Stimulated activated CD8-positive, alpha-beta memory T cell treated with anti-CD3 and anti-CD28 coated beads, Interleukin-2, amount 100 ng/mL, for 1 hour (primary cell): Measurements from ENCODE around the gene RAC3.
"Not testable (repeated sequence)": the region's sequence is repeated elsewhere in the genome, so short reads cannot be mapped to it uniquely, and the experiment has no call there.

Source experiments
- DNase-seq, 2 donors: peaks; one replicate each; pipeline ENCODE4 v3.0.0-alpha.2; 2020; ENCODE audit warnings: low read depth in 2 of 2

RAC3 gene

DNA sequence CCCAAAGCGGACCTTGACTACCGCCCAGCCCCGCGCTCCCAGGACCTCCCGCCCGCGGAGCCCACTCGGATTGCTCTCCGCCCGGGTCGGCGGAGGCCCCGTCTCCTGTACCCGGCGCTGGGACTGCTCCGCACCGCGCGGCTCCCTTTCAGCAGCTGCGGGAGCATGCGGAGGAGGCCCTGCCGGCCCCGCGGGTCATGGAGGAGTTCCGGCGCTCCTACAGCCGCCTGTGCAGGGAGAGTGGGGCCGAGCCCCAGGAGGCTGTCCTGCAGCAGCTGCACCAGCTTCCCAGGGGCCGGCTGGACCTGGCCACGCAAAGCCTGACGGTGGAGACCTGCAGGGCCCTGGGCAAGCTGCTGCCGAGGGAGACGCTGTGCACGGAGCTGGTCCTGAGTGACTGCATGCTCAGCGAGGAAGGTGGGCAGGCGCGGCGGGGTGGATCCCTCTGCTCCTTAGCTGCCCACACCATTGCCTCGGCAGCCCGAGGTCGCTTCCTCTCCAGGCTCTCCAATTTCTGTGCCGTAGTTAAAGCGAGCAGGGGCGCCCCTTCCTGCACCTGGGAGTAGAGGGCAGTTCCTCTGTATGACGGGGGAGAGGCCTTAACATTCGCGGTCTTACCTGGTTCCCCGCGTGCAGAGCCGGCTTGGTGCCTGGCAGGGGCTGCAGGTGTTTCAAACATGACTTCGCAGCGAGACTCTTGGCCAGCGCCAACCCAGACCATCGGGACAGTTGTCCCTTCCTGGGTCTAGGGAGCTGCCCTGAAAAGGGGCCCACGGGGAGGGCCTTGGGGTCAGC is 7.8 kb upstream of the RAC3 start:
- no peak for DNase-seq

DNA sequence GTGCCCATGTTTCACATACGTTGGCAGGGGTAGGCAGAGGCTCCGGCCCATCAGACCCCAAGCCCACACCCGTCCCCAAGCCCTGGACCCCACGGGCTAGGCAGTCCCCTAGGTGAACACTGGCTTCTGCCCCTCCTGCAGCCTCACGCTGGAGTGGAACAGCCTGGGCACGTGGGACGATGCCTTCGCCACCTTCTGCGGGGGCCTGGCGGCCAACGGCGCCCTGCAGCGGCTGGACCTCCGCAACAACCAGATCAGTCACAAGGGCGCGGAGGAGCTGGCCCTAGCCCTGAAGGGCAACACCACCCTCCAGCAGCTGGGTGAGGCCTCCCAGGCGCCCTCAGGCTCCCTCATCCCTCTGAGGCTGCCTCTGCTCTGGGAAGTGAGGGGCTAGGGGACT is 6.6 kb upstream of the RAC3 start:
- no peak for DNase-seq

DNA sequence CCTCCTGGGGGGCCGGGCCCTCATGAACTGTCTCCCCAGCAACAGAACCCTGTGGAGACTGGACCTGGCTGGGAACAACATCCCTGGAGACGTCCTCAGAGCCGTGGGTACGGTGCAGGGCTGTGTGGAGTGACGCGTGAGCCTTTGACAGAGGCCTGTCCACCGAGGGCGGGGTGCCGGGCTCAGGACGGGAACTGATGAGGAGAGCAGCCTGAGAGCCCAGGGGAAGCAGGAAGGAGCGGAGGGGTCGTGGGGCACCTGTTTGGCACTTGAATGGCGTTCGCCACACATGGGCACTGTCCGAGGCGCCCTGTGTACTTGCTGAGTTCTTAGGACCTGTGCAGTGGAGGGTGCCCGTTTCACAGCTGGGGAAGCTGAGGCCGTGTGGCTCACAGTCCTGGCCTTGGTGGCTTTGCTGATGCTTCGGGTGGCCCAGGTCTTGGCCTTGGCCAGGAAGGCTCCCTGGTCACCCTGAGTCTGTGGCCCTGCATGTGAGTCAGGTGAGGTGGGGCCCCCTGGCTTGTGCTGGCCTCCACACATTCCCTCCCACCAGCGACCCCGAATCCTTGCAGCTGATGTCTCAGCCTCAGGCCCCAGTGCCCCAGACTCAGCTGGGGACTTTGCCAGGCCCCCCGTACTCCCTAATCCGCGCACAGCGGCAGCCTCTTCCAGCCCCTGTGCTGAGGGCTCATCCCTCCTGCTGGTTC is 5.9 kb upstream of the RAC3 start:
- DNase-seq, result no peak

DNA sequence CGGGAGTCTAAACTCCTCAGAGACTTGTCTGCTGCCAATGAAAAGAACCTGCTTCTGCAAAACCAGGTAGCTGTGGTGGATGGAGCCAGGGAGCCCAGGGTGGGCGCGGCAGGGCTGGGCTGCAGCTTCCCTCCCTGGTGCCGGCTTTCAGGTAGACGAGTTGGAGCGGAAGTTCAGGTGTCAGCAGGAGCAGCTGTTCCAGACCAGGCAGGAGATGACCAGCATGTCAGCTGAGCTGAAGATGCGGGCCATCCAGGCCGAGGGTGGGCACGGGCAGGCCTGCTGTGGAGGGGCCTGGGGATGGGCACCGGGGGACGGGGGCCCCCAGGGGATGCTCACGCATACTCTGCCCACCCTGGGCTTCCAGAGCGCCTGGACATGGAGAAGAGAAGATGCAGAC is 3.2 kb upstream of the RAC3 start:
- no peak for DNase-seq

DNA sequence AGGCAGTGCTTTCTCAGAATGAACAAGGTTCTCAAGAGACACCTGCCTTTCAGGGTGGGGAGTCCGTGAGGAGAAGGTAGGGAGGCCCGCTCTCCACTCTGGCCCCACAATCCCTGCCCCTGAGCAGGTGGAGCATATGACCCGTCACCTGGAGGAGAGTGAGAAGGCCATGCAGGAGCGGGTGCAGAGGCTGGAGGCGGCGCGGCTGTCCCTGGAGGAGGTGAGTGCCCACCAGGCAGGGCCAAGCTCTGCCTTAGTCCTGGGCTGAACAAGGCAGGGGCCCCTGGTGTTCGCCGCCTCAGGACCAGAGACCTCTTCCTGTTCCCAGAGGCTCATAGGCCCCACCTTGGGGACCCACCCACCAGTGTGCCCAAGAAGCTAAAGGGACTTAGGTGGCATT is 2.5 kb upstream of the RAC3 start:
- no peak for DNase-seq

DNA sequence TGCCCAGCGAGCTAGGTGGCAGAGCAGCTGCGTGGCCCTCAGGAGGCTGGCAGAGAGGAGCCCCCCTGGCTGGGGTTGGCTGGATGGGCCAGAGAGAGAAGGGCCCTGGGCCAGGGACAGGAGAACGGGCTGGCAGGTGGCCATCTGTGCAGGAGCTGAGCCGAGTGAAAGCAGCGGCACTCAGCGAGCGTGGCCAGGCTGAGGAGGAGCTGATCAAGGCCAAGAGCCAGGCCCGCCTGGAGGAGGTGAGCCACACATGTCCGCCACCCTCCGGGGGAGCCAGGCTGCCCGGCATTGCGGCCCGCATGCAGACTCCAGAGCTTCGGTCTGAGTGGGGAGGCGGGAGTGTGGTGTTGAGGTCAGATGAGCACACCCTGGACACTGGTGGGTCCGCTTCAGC is 2.1 kb upstream of the RAC3 start:
- no peak for DNase-seq

DNA sequence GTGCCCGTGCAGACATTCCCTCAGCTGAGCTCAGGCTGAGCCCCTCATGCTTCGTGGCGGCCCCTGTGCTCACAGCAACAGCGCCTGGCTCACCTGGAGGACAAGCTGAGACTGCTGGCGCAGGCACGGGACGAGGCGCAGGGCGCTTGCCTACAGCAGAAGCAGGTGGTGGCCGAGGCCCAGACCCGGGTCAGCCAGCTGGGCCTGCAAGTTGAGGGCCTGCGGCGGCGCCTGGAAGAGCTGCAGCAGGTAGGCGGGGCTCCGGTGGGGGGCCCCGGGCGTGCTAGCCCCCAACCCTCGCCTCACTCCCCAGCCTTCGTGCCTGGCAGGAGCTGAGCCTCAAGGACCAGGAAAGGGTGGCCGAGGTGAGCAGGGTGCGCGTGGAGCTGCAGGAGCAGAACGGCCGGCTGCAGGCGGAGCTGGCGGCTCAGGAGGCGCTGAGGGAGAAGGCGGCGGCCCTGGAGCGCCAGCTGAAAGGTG is 1.4 kb upstream of the RAC3 start:
- no peak for DNase-seq

DNA sequence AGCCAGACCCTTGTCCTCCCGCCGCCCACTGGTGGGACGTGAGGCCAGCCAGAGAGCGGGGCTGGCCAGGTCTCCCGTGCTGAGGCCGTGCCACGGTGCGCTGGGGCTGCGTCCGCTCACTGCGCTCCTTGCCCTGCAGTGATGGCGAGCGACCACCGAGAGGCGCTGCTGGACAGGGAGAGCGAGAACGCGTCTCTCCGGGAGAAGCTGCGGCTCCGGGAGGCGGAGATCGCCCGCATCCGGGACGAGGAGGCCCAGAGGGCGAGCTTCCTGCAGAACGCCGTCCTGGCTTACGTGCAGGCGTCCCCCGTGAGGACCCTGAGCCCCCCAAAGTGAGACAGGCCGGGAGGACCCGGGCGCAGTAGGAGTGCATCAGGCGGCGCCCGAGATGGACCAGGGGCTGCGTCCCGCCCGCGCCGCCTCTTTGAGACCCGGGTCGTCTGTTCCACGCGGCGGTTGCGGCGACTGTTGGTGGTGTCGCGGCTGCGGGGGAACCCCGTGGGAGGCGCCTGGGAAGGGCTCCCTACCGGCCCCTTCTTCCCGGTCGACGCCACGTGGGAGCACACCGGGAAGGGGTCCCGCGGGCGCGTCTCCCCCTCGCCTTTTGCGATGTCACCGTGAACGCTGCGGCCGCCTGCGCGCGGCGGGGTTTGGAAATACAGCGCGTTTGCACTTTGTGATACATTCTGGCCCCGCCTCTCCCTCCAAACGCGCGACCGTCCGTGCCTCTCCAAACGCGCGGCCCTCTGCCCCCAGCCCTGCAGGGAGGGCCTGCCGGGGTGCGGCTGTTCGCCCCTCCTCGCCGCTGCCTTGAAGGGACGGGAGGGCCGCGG is 792 bp upstream of the RAC3 start:
- DNase-seq, result peak; percentile 62 to 67

DNA sequence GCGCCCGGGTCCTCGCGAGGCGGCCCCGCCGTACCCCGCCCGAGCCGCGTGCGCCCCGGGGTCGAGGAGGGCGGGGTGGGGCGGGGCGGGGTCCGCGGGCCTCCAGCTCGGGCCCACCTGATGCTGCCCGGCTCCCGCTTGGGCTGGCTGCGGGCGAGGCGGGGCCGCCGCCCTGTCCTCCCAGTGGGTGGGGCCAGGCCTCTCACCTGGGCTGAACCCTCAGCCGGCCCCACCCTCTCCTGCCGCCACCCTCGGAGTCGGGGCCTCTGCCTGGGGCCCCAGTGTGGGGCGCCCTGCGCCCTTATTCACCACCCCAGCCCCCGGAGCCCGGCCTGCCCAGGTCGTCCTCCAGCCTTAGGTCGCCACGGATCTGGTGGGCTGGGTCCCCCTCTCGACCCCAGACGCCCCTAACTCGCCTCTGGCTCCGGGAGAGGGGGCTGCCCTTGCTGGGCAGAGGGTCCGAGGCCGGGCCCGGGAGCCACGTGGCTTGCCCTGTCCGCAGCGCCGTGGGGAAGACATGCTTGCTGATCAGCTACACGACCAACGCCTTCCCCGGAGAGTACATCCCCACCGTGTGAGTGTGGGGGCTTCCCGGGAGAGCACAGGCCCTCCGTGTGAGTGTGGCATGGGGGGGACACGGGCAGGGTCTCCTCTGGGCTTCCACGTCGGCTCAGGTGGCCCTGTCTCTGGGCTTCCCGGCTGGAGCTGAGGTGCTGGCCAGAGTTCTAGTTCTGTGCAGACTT is 578 bp downstream of the RAC3 start:
- no peak for DNase-seq

DNA sequence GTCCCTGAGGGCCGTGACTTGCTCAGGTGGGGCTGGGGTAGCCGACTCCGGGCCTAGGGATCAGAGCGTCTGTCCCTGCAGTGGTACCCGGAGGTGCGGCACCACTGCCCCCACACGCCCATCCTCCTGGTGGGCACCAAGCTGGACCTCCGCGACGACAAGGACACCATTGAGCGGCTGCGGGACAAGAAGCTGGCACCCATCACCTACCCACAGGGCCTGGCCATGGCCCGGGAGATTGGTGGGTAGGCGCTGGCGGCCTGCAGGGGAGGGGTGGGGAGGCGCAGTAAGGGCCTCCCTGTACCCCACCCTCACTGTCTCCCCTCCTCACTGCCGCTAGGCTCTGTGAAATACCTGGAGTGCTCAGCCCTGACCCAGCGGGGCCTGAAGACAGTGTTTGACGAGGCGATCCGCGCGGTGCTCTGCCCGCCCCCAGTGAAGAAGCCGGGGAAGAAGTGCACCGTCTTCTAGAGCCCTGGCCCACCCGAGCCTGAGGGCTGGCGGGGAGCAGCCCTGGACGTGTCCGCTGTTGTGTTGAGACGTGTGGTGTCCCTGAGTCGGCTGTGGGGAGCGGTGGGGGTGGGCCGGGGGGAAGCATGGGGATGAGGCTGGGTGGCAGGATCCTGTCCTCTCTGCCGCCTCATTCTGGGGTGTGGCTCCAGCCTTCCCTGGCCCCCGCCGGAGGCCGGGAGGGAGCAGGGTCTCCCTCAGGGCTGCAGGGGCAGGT is 2.0 kb downstream of the RAC3 start:
- DNase-seq, result no peak

DNA sequence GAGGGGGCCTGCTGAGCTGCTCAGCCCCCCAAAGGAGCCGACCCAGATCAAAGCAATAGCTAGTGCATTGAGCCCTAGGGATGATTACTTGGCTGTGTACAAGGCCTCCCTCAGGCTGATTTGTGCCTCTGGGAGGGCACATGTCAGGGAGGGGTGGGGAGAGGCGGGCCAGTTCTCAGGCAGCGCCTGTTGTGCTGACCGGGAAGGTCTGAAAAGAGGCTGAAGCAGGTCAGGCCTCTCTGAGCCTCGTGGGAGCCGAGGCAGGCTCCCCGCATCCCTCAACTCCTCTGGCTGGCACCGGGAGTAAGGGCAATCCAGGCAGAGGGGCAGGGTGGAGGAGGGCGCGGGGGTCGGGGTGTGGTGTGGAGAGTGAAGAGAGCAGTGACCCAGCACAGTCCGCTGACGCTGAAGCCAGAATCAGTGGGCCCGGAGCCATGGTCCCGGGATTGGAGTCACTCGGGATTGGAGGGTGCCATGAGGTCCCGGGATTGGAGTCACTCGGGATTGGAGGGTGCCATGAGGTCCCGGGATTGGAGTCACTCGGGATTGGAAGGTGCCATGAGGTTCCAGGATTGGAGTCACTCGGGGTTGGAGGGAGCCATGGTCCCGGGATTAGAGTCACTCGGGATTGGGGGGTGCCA is 3.0 kb downstream of the RAC3 start:
- DNase-seq, result no peak

DNA sequence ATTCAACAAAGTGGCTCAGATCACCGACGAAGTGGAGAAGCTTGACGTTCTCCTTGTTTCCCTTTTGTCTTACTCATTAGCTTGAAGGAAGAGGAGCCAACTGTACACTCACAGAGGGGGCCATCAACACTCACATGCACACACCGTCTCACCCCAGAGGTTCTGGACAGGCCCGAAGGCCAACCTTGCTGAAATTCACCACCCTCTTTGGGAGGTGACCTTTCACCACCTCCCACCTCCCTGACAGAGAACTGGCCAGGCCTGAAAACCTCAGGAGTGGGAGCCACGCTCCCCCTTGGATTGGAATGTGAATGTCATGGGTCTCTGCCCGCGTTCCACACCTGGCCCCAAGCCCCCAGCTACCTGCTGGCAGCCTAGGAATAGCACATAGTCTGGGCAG is 4.0 kb downstream of the RAC3 start:
- DNase-seq, result no peak

DNA sequence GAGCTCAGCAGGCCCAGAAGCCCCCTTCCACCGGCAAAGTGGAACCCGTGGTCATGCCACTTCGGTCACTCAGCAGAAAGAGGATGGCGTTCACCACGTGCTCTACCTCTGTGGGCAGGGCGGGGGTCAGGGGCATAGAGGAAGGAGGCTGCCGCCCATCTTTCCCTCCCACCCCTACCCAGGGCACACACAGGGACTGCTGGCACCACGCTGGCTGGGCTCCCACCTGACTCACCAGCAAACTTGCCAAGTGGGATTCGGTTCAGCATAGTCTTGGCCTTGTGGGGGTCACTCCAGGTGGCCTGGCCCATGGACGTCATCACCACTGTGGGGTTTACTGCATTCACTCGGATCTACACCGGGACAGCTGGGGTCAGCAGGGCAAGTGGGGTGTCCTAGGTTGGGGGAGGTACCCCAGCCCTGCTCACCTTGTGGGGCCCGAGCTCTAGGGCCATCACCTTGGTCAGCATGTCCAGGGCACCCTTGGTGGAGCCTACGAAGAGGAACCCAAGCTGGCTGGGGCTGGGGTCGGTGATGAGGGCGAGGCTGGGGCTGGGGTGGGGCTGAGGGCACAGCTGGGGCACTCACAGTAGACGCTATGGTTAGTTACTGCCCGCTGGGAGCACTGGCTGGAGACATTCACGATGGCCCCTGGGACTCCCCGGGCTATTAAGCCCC is 4.6 kb downstream of the RAC3 start:
- no peak for DNase-seq

DNA sequence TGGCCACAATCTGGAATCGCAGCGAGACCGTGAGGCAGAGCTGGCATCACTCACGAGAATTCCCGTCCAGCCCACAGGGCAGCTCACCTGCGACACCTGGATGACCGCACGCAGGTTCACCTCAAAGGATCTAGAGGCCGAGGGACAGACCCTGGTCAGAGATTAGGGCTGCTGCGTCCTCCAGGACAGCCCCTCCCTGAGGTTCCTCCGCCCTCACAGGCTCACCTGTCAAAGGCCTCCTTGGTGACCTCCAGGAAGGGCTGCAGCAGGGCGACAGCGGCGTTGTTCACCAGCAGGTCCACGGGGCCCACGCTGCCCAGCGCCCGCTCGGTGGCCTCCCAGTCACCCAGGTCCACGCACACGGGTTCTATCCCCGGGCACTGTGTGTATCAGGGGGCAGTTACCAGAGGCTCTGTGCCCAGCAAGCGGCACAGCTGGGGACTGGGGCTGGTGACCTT is 5.2 kb downstream of the RAC3 start:
- DNase-seq, result no peak

DNA sequence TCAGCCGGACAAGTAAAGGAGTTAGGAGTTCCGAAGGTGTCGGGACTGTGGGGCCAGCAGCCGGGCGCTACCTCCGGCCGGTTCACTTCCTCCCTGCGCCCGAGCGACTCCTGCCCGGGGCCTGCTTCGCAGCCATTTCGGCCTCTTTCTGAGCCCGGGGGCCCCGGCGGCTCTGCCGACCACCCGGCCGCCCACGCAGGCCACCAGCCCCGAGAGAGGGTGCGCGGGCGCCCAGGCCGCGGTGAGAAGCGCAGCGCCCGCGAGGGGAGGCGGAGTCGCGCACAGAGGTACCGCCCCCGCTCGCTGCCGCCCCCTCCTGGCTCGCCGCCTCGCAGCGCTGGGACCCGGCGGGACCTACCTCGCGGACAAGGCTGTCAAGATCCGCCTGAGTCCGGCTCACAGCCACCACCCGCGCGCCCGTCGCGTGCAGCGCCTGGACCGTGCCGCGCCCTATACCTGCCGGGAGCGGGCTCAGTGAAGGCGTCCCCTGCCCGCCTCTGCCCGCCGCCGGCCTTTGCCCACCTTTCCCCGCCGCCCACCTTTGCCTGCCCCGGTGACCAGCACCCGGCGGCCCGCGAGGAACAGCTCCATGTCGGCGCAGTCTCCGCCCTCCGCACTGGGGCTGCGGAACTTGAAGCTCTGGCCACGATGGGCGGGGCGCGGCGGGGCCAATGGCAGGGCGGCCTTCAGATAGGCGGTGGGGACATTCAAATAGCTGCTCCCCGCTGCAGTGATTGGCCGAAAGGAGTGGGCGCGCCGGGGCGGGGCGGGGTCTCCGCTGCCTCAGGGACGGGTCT is 5.8 kb downstream of the RAC3 start, which contains the start of gene DCXR:
Gene DCXR, minus strand, starts transcription at position 606 of the 797 bp plus-strand sequence. Its CDS starts 15 bp downstream, at position 591.
- DNase-seq, result peak; percentile 87 to 91

DNA sequence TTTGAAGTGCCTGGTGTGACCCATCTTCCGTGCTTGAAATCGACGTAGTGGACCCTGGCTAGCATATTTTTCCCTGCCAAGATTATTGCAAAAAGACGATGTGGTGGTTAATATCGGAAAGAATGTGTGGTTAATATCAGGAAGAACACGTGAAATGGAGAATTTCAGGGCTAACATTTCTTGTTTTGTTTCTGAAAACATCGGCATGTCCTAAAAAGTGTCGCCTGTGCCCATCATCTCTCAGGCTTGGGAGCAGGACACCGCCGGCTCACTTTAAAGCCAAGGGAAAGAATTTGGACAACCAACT is 6.4 kb downstream of the RAC3 start:
- DNase-seq, result no peak

DNA sequence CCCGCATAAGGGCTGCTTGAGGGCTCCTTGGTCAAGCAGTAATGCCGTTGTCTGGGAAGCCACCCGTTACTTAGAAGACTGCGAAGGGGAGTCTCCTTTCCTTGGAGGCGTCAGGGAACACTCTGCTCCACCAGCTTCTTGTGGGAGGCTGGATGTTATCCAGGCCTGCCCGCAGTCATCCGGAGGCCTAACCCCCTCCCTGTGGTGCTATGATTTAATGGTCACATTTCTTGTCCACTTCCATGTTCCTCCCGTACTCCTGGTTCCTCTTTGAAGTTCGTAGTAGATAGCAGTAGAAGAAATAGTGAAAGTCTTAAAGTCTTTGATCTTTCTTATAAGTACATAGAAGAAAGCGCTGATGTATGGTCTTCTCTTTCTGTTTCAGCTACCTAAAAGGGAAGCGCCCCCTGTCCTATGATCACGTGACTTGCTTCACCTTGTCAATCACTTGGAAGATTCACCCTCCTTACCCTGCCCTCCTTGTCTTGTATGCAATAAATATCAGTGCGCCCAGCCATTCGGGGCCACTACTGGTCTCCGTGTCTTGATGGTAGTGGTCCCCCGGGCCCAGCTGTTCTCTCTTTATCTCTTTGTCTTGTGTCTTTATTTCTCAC is 7.4 kb downstream of the RAC3 start:
- DNase-seq, result not testable (repeated sequence)

DNA sequence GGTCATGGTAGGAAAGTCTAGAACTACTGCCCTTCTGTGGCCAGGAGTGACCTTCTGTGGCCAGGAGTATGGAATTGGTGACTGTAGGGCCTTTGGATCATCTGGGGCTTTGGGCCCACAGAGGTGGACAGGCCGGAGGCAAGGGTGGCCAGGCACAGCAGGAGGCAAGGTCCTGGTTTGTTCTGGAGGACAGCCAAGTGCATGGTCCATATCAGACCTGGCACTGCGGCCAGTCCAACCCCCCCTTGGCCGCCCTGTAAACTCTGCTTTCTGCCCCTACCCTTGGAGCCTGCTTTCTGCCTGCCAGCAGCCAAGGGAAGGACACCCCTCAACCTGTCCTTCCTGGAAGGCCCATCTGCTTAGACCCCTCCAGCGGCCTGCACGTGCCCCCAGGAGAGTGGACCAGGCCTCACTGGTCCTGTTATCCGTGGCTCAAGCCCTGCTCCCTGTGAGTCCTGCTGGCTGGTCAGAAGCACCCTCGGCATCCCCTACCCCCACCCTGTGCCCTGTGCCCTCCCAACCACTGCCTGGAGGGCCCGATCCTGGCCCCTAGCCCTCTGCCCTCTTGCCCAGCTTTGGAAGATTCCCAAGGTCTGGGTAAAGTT is 8.3 kb downstream of the RAC3 start:
- DNase-seq, result no peak
